Measurements from ENCODE around the gene VCPKMT.

- TF ChIP-seq CTCF (conservative IDR thresholded peaks at IDR 0.05; ENCODE audit: low read length) (no peak), EZH2phosphoT487 (IDR thresholded peaks at IDR 0.05; ENCODE audit: borderline replicate concordance) (no peak)
Measured at GRCh38 chr14:50061664-50062437, 54.5 kb downstream of the VCPKMT start.
